ENCODE results near the gene SUCLG2.

DNA sequence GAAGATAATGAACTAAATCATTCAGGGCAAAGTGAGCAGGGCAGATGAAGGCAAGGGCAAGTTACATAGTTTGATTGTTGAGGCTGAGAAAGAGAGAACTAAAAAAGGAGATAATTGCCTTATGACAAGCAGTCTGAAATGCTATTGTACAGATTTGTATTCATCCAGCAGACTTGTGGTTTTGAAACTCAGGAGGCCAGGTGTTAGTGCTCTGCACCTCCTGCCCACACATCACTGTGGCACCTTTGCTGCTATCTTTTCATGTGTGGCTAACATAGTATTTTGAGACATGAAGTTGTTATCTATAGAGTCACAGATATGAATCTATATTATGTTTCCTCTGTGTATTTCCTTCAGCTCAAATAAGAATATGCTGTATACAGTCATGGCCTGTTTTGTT is 24.3 kb upstream of the SUCLG2 start:
- TF ChIP-seq, protein P1, sequence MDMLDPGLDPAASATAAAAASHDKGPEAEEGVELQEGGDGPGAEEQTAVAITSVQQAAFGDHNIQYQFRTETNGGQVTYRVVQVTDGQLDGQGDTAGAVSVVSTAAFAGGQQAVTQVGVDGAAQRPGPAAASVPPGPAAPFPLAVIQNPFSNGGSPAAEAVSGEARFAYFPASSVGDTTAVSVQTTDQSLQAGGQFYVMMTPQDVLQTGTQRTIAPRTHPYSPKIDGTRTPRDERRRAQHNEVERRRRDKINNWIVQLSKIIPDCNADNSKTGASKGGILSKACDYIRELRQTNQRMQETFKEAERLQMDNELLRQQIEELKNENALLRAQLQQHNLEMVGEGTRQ (IDR thresholded peaks at IDR 0.05) = no peak
- TF ChIP-seq, protein P2, sequence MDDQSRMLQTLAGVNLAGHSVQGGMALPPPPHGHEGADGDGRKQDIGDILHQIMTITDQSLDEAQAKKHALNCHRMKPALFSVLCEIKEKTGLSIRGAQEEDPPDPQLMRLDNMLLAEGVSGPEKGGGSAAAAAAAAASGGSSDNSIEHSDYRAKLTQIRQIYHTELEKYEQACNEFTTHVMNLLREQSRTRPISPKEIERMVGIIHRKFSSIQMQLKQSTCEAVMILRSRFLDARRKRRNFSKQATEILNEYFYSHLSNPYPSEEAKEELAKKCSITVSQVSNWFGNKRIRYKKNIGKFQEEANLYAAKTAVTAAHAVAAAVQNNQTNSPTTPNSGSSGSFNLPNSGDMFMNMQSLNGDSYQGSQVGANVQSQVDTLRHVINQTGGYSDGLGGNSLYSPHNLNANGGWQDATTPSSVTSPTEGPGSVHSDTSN (IDR thresholded peaks at IDR 0.05) = no peak
- TF ChIP-seq CBX8 (IDR thresholded peaks at IDR 0.05) = no peak
- TF ChIP-seq CTCF (IDR thresholded peaks at IDR 0.05) = no peak
- TF ChIP-seq CEBPB (IDR thresholded peaks at IDR 0.05) = no peak
- TF ChIP-seq CHD2 (IDR thresholded peaks at IDR 0.05; ENCODE audit: low read length, partially characterized antibody) = no peak
- TF ChIP-seq BHLHE40 (IDR thresholded peaks at IDR 0.05; ENCODE audit: low read depth, low read length) = no peak
- no peak for TF ChIP-seq EP300 (IDR thresholded peaks at IDR 0.05)
- TF ChIP-seq PHF8 (IDR thresholded peaks at IDR 0.05; ENCODE audit: borderline replicate concordance, low read depth) = no peak
- TF ChIP-seq RAD21 (conservative IDR thresholded peaks at IDR 0.05 in 1 of 2, IDR thresholded peaks at IDR 0.05 in 1 of 2) = no peak
- no peak for TF ChIP-seq POLR2A (IDR thresholded peaks at IDR 0.05; ENCODE audit: low read length)
- TF ChIP-seq, protein P3, sequence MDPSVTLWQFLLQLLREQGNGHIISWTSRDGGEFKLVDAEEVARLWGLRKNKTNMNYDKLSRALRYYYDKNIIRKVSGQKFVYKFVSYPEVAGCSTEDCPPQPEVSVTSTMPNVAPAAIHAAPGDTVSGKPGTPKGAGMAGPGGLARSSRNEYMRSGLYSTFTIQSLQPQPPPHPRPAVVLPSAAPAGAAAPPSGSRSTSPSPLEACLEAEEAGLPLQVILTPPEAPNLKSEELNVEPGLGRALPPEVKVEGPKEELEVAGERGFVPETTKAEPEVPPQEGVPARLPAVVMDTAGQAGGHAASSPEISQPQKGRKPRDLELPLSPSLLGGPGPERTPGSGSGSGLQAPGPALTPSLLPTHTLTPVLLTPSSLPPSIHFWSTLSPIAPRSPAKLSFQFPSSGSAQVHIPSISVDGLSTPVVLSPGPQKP (IDR thresholded peaks at IDR 0.05; ENCODE audit: low read depth, low read length) = no peak
- TF ChIP-seq NFE2L2 (conservative IDR thresholded peaks at IDR 0.05; ENCODE audit: low read length) = no peak
